H9 (cell line): ENCODE data around the gene TTC33. TPM values are rescaled to one million over a fixed set of nuclear protein-coding genes. Genes with fewer than 3 reads are reported as not detected.

ENCODE experiments used
- DNase-seq: peaks from one replicate; pipeline ENCODE4 v3.0.0-alpha.2; 2017
- H2AFZ ChIP-seq: one replicate; pipeline ENCODE4 v1.6.1; 2013; ENCODE audit warnings: mild to moderate bottlenecking, low read length, control low read depth, moderate library complexity
- H2AK5ac ChIP-seq: 2 replicates; pipeline ENCODE4 v1.6.1; 2013; ENCODE audit warnings: low read length, control low read depth, mixed read lengths; ENCODE audit not compliant: insufficient read length
- H2BK120ac ChIP-seq: one replicate; pipeline ENCODE4 v1.6.1; 2013; ENCODE audit warnings: low read depth, mild to moderate bottlenecking, low read length, control low read depth, inconsistent platforms; ENCODE audit not compliant: poor library complexity, severe bottlenecking
- H2BK12ac ChIP-seq: 2 replicates; pipeline ENCODE4 v1.6.1; 2013; ENCODE audit warnings: low read length, control low read depth, mixed read lengths, low read depth; ENCODE audit not compliant: insufficient read length
- H2BK15ac ChIP-seq: 2 replicates; pipeline ENCODE4 v1.6.1; 2013; ENCODE audit warnings: low read depth, low read length, control low read depth
- H2BK20ac ChIP-seq: one replicate; pipeline ENCODE4 v1.6.1; 2013; ENCODE audit warnings: low read depth, mild to moderate bottlenecking, low read length, control low read depth, inconsistent platforms; ENCODE audit not compliant: poor library complexity, severe bottlenecking
- H2BK5ac ChIP-seq: 2 replicates; pipeline ENCODE4 v1.6.1; 2013; ENCODE audit warnings: low read length, control low read depth, mixed read lengths; ENCODE audit not compliant: insufficient read length
- H3K14ac ChIP-seq: 2 replicates; pipeline ENCODE4 v1.6.1; 2013; ENCODE audit warnings: low read length, control low read depth; ENCODE audit not compliant: insufficient read depth
- H3K18ac ChIP-seq: 2 replicates; pipeline ENCODE4 v1.6.1; 2013; ENCODE audit warnings: low read depth, mild to moderate bottlenecking, mixed read lengths, low read length, control low read depth; ENCODE audit not compliant: insufficient read length
- H3K23ac ChIP-seq: 2 replicates; pipeline ENCODE4 v1.6.1; 2013; ENCODE audit warnings: low read length, control low read depth, mixed read lengths, low read depth; ENCODE audit not compliant: insufficient read length
- H3K23me2 ChIP-seq: 2 replicates; pipeline ENCODE4 v1.6.1; 2013; ENCODE audit warnings: low read depth, mild to moderate bottlenecking, mixed read lengths, low read length, control low read depth; ENCODE audit not compliant: insufficient read length, poor library complexity, severe bottlenecking
- H3K27ac ChIP-seq: 2 replicates; pipeline ENCODE4 v1.5.1; 2013; ENCODE audit warnings: low read length, control low read depth, mixed read lengths, low read depth; ENCODE audit not compliant: insufficient read length
- H3K27me3 ChIP-seq: 2 replicates; pipeline ENCODE4 v1.6.1; 2013; ENCODE audit warnings: low read length, control low read depth, inconsistent platforms; ENCODE audit not compliant: insufficient read depth
- H3K4ac ChIP-seq: 2 replicates; pipeline ENCODE4 v1.6.1; 2013; ENCODE audit warnings: low read depth, mild to moderate bottlenecking, control low read depth, inconsistent platforms, low read length, moderate library complexity
- H3K4me1 ChIP-seq: 2 replicates; pipeline ENCODE4 v1.6.1; 2013; ENCODE audit warnings: low read length, control low read depth, inconsistent platforms; ENCODE audit not compliant: insufficient read depth
- H3K4me2 ChIP-seq: 2 replicates; pipeline ENCODE4 v1.6.1; 2013; ENCODE audit warnings: low read length, control low read depth, mixed read lengths; ENCODE audit not compliant: insufficient read length, insufficient read depth
- H3K56ac ChIP-seq: 2 replicates; pipeline ENCODE4 v1.6.1; 2013; ENCODE audit warnings: low read depth, mild to moderate bottlenecking, mixed read lengths, low read length, control low read depth; ENCODE audit not compliant: insufficient read length
- H3K79me1 ChIP-seq: 2 replicates; pipeline ENCODE4 v1.6.1; 2013; ENCODE audit warnings: low read depth, mild to moderate bottlenecking, moderate library complexity, low read length, control low read depth, inconsistent platforms; ENCODE audit not compliant: insufficient read depth, poor library complexity, severe bottlenecking
- H3K79me2 ChIP-seq: 2 replicates; pipeline ENCODE4 v1.6.1; 2013; ENCODE audit warnings: low read length, control low read depth, inconsistent platforms; ENCODE audit not compliant: insufficient read depth
- H3K9ac ChIP-seq: 2 replicates; pipeline ENCODE4 v1.6.1; 2013; ENCODE audit warnings: low read length, control low read depth, mixed read lengths; ENCODE audit not compliant: insufficient read length; ENCODE audit errors: extremely low read depth
- H3K9me3 ChIP-seq: one replicate; pipeline ENCODE4 v1.6.1; 2013; ENCODE audit warnings: low read depth, low read length, inconsistent platforms; ENCODE audit not compliant: control insufficient read depth
- H3T11ph ChIP-seq: one replicate; pipeline ENCODE4 v1.6.1; 2013; ENCODE audit warnings: mild to moderate bottlenecking, low read length, control low read depth, inconsistent platforms
- H4K20me1 ChIP-seq: one replicate; pipeline ENCODE4 v1.6.1; 2013; ENCODE audit not compliant: control insufficient read depth, insufficient read length, insufficient read depth
- H4K5ac ChIP-seq: 2 replicates; pipeline ENCODE4 v1.6.1; 2013; ENCODE audit warnings: low read depth, mild to moderate bottlenecking, mixed read lengths, low read length, control low read depth; ENCODE audit not compliant: insufficient read length
- H4K8ac ChIP-seq: replicated peaks from 2 replicates; pipeline ENCODE4 v1.6.1; 2013; ENCODE audit warnings: low read length, control low read depth, mixed read lengths, low read depth; ENCODE audit not compliant: insufficient read length
- H4K91ac ChIP-seq: 2 replicates; pipeline ENCODE4 v1.6.1; 2013; ENCODE audit warnings: low read depth, mild to moderate bottlenecking, moderate library complexity, mixed read lengths, low read length, control low read depth; ENCODE audit not compliant: insufficient read length
- H3K27ac Mint-ChIP-seq, 3 experiments: 2 replicates in 2 of 3; 3 replicates in 1 of 3; pipeline ENCODE4 v1.8.0; 2020 to 2021; ENCODE audit warnings: mixed read lengths in 3 of 3, mild to moderate bottlenecking in 1 of 3, moderate library complexity in 1 of 3
- H3K27me3 Mint-ChIP-seq: 2 replicates; pipeline ENCODE4 v1.8.0; 2021; ENCODE audit warnings: low read depth, mild to moderate bottlenecking, moderate library complexity, mixed read lengths
- H3K36me3 Mint-ChIP-seq, 3 experiments: 2 replicates in 2 of 3; 3 replicates in 1 of 3; pipeline ENCODE4 v1.8.0; 2020 to 2021; ENCODE audit warnings: low read depth in 3 of 3, mixed read lengths in 3 of 3; ENCODE audit not compliant: insufficient read depth in 1 of 3
- H3K4me1 Mint-ChIP-seq, 2 experiments: 2 replicates each; pipeline ENCODE4 v1.8.0; 2020; ENCODE audit warnings: mixed read lengths in 2 of 2
- H3K4me3 Mint-ChIP-seq, 2 experiments: 2 replicates in 1 of 2; 3 replicates in 1 of 2; pipeline ENCODE4 v1.8.0; 2020 to 2021; ENCODE audit warnings: mild to moderate bottlenecking in 2 of 2, mixed read lengths in 2 of 2, moderate library complexity in 1 of 2
- H3K9me3 Mint-ChIP-seq, 2 experiments: 2 replicates in 1 of 2; 3 replicates in 1 of 2; pipeline ENCODE4 v1.8.0; 2020; ENCODE audit warnings: mild to moderate bottlenecking in 2 of 2, mixed read lengths in 2 of 2, moderate library complexity in 1 of 2
- CTCF ChIP-seq: fragments of 200-600 bp; sonication (generic); conservative IDR thresholded peaks from 3 replicates; pipeline ENCODE4 v1.8.0; 2021; ENCODE audit warnings: antibody characterized with exemption, mild to moderate bottlenecking
- WGBS: extraction: QIAGEN DNeasy Blood & Tissue Kit; methylation state at CpG from one replicate; pipeline ENCODE4 v1.1.7; 2013; ENCODE audit warnings: missing lambda C conversion rate, low lambda C conversion rate, mixed read lengths; ENCODE audit not compliant: insufficient read length; ENCODE audit errors: extremely low coverage; 5-methylcytosine and 5-hydroxymethylcytosine counted together
- total RNA-seq: library from RNA; stranded (reverse); gene quantifications from 2 replicates; pipeline ENCODE4 v1.2.1, GENCODE V29; 2021

TTC33 gene
- total RNA-seq, 1 experiment from 2014 or later = 7.3 TPM

GRCh38 chr5:40479939-40480338 lies 275.8 kb downstream of the TTC33 start:
- Histone ChIP-seq H4K91ac (no peak overlapping the region), H3K79me1 (no peaks in the 10 kb centered on the region), H3K18ac (no peak overlapping the region), H2BK120ac (no peak overlapping the region), H2AFZ (no peak overlapping the region), H4K20me1 (no peaks in the 10 kb centered on the region), H3K56ac (no peak overlapping the region), H3T11ph (no peak overlapping the region), H3K14ac (no peak overlapping the region), H3K27ac (no peak overlapping the region), H2BK5ac (no peak overlapping the region), H3K27me3 (no peaks in the 10 kb centered on the region), H3K4ac (no peak overlapping the region), H3K4me1 (no peaks in the 10 kb centered on the region), H3K9ac (no peak overlapping the region), H2AK5ac (no peak overlapping the region), H3K4me2 (no peak overlapping the region), H4K8ac (no peak overlapping the region), H2BK12ac (no peak overlapping the region), H3K79me2 (no peaks in the 10 kb centered on the region), H4K5ac (no peak overlapping the region), H3K23ac (no peak overlapping the region), H2BK15ac (no peak overlapping the region), H2BK20ac (no peak overlapping the region), H3K23me2 (no peaks in the 10 kb centered on the region), H3K9me3 (no peaks in the 10 kb centered on the region)
- Mint-ChIP-seq H3K36me3 (no peaks in the 10 kb centered on the region), H3K4me3 (no peak overlapping the region), H3K4me1 (no peaks in the 10 kb centered on the region), H3K27me3 (no peaks in the 10 kb centered on the region; the same call in 1 of the 2 replicates), H3K27ac (no peak overlapping the region), H3K9me3 (no peaks in the 10 kb centered on the region)
- no peak for TF ChIP-seq CTCF
- no peak for DNase-seq
- WGBS = no CpG with 5 or more reads among the region's 3 CpGs
